PC-3 (cell line): ENCODE data around the gene PIAS4. TPM values are rescaled to one million over a fixed set of nuclear protein-coding genes. Genes with fewer than 3 reads are reported as not detected.
"Not testable (repeated sequence)": the region's sequence is repeated elsewhere in the genome, so short reads cannot be mapped to it uniquely, and the experiment has no call there.

ENCODE experiments used
- ATAC-seq: fragments of 200-7000 bp; cut with Tn5 transposase; 2 replicates; pipeline ENCODE4 v1.9.1; 2020; ENCODE audit warnings: mild to moderate bottlenecking, moderate library complexity
- BruUV-seq: library from RNA; stranded (reverse); fragments of 400-500 nt; replicated peaks from 2 replicates; lab custom pipeline; 2021; lab: Mats Ljungman, UMichigan
- CTCF ChIA-PET: fragments of 300-600 bp; sonication (Branson Sonifier 250); formaldehyde crosslinking; loops from one replicate; lab custom pipeline; 2022; ENCODE audit warnings: antibody characterized with exemption; lab: Charles Lee
- POLR2A ChIA-PET: fragments of 300-600 bp; sonication (Branson Sonifier 250); formaldehyde crosslinking; loops from one replicate; lab custom pipeline; 2022; ENCODE audit warnings: antibody characterized with exemption; ENCODE audit not compliant: unreplicated experiment; lab: Charles Lee
- DNase-seq: peaks from one replicate; pipeline ENCODE4 v3.0.0-alpha.2; 2015
- H2AFZ ChIP-seq: fragments of 300-600 bp; sonication (generic); 2 replicates; pipeline ENCODE4 v1.6.0; 2016; ENCODE audit warnings: antibody characterized with exemption, low read length
- H3F3A ChIP-seq: fragments of 300-600 bp; sonication (generic); one replicate; pipeline ENCODE4 v1.6.0; 2017; ENCODE audit warnings: antibody characterized with exemption, low read length, control low read depth, mild to moderate bottlenecking; ENCODE audit not compliant: unreplicated experiment
- H3K27ac ChIP-seq: fragments of 300-600 bp; sonication (generic); 2 replicates; pipeline ENCODE4 v1.5.1; 2016; ENCODE audit warnings: mild to moderate bottlenecking, low read length
- H3K27me3 ChIP-seq: fragments of 300-600 bp; sonication (generic); 2 replicates; pipeline ENCODE4 v1.6.1; 2016; ENCODE audit warnings: low read length, mixed read lengths
- H3K36me3 ChIP-seq: fragments of 300-600 bp; sonication (generic); 2 replicates; pipeline ENCODE4 v1.6.1; 2016; ENCODE audit warnings: low read depth, mixed run types, low read length, mixed read lengths
- H3K4me1 ChIP-seq: fragments of 300-600 bp; sonication (generic); 2 replicates; pipeline ENCODE4 v1.5.1; 2016; ENCODE audit warnings: low read length; ENCODE audit not compliant: insufficient read depth
- H3K4me2 ChIP-seq: fragments of 300-600 bp; sonication (generic); 2 replicates; pipeline ENCODE4 v1.6.0; 2016; ENCODE audit warnings: low read length
- H3K4me3 ChIP-seq: fragments of 300-600 bp; sonication (generic); 2 replicates; pipeline ENCODE4 v1.5.1; 2016; ENCODE audit warnings: mild to moderate bottlenecking, low read length, mixed read lengths
- H3K79me2 ChIP-seq: fragments of 300-600 bp; sonication (generic); 2 replicates; pipeline ENCODE4 v1.6.1; 2017; ENCODE audit warnings: low read length, mixed read lengths
- H3K9ac ChIP-seq: fragments of 300-600 bp; sonication (generic); 2 replicates; pipeline ENCODE4 v1.6.0; 2016; ENCODE audit warnings: mild to moderate bottlenecking, low read length
- H3K9me2 ChIP-seq: fragments of 300-600 bp; sonication (generic); replicated peaks from 2 replicates; pipeline ENCODE4 v1.6.1; 2016; ENCODE audit warnings: mixed run types, low read length, mixed read lengths
- H3K9me3 ChIP-seq: fragments of 300-600 bp; sonication (generic); 2 replicates; pipeline ENCODE4 v1.6.1; 2016; ENCODE audit warnings: low read length, mixed read lengths
- H4K20me1 ChIP-seq: fragments of 300-600 bp; sonication (generic); 2 replicates; pipeline ENCODE4 v1.6.1; 2016; ENCODE audit warnings: low read length, mixed read lengths
- EZH2 ChIP-seq: fragments of 300-600 bp; sonication (generic); IDR thresholded peaks from one replicate; pipeline ENCODE4 v1.6.1; 2017; ENCODE audit warnings: antibody characterized with exemption, mild to moderate bottlenecking, low read length; ENCODE audit not compliant: unreplicated experiment
- EZH2phosphoT487 ChIP-seq: fragments of 300-600 bp; sonication (generic); IDR thresholded peaks from 2 replicates; pipeline ENCODE4 v1.6.1; 2018; ENCODE audit warnings: mild to moderate bottlenecking, antibody characterized with exemption, low read length, borderline replicate concordance
- intact Hi-C: fragments of 100-400 bp; cut with micrococcal nuclease; formaldehyde crosslinking; loops from 2 replicates; pipeline ENCODE4 v1.9.0; 2023
- total RNA-seq: library from RNA; depleted of rRNA; stranded (reverse); fragments of >200 nt; gene quantifications from 2 replicates; pipeline ENCODE4 v1.2.3, GENCODE V29; 2014
- TF ChIP-seq, protein P1 (sequence below): fragments of 300-600 bp; sonication (generic); conservative IDR thresholded peaks from 2 replicates; pipeline ENCODE4 v1.5.1; 2017; ENCODE audit warnings: antibody characterized with exemption, low read depth, mild to moderate bottlenecking, low read length

Gene PIAS4
- total RNA-seq, 1 experiment from 2014 or later: 21.0 TPM

DNA sequence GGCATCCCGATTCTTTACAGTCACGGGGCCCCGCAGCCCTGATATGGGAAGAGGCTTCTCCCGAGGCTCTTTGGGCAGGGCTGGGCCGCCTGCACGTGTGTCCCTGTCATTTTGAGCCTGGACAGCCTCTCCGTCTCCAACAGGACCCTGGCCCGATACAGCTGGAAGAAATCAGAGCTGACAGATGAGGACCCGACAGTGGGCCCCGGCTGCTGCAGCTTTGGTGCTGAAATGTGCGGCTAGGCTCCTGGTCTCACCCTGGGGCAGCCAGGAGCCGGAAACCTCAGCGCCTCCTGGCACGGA lies 3.2 kb downstream of the PIAS4 start:
- Histone ChIP-seq H3K27ac (no peak overlapping the region), H3K9me3 (no peaks in the 10 kb centered on the region), H3K79me2 (peaks cover 36% of the 10 kb centered on the region), H3K27me3 (no peaks in the 10 kb centered on the region), H3K4me1 (peaks cover 5% of the 10 kb centered on the region; the same call in 1 of the 2 replicates), H3K9me2 (no peaks in the 10 kb centered on the region), H4K20me1 (0 out of 2 replicates have a peak, but pooled peaks cover 4% of the 10 kb centered on the region), H3K36me3 (no peaks in the 10 kb centered on the region), H3K9ac (no peak overlapping the region), H3K4me2 (no peak overlapping the region), H3F3A (no peaks in the 10 kb centered on the region), H2AFZ (no peak overlapping the region), H3K4me3 (no peak overlapping the region)
- DNase-seq (no peak), ATAC-seq (no peak)
- no peak for TF ChIP-seq EZH2phosphoT487
- no peak for TF ChIP-seq EZH2
- TF ChIP-seq, protein P1, sequence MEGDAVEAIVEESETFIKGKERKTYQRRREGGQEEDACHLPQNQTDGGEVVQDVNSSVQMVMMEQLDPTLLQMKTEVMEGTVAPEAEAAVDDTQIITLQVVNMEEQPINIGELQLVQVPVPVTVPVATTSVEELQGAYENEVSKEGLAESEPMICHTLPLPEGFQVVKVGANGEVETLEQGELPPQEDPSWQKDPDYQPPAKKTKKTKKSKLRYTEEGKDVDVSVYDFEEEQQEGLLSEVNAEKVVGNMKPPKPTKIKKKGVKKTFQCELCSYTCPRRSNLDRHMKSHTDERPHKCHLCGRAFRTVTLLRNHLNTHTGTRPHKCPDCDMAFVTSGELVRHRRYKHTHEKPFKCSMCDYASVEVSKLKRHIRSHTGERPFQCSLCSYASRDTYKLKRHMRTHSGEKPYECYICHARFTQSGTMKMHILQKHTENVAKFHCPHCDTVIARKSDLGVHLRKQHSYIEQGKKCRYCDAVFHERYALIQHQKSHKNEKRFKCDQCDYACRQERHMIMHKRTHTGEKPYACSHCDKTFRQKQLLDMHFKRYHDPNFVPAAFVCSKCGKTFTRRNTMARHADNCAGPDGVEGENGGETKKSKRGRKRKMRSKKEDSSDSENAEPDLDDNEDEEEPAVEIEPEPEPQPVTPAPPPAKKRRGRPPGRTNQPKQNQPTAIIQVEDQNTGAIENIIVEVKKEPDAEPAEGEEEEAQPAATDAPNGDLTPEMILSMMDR: no peak
- BruUV-seq: no TSS peak
- intact Hi-C loops: no loop called here
- ChIA-PET CTCF (no interaction called here), POLR2A (no interaction called here)

DNA sequence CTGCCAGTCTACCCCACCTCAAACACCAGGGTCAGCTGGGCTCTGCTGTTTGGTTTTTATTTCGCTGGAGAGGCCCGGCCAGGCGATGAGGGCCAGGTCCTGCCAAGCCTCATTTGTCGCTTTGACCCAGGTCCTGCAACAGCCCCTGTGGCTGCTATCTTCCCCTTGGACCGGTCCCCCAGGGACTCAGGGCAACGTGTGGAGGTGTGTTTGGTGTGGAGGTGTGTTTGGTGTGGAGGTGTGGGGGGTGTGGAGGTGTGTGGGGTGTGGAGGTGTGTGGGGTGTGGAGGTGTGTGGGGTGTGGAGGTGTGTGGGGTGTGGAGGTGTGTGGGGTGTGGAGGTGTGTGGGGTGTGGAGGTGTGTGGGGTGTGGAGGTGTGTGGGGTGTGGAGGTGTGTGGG lies 3.9 kb downstream of the PIAS4 start:
- H3K4me3 ChIP-seq, DNase-seq, H3K27me3 ChIP-seq, H3K9me3 ChIP-seq, H3K36me3 ChIP-seq, BruUV-seq, H3K4me1 ChIP-seq, H3K9me2 ChIP-seq, H3F3A ChIP-seq, H3K9ac ChIP-seq, H3K4me2 ChIP-seq, POLR2A ChIA-PET, H3K27ac ChIP-seq, H4K20me1 ChIP-seq, ATAC-seq, intact Hi-C loops, CTCF ChIA-PET, H2AFZ ChIP-seq: not testable (repeated sequence)
- peaks cover 41% of the 10 kb centered on the region for H3K79me2 ChIP-seq

DNA sequence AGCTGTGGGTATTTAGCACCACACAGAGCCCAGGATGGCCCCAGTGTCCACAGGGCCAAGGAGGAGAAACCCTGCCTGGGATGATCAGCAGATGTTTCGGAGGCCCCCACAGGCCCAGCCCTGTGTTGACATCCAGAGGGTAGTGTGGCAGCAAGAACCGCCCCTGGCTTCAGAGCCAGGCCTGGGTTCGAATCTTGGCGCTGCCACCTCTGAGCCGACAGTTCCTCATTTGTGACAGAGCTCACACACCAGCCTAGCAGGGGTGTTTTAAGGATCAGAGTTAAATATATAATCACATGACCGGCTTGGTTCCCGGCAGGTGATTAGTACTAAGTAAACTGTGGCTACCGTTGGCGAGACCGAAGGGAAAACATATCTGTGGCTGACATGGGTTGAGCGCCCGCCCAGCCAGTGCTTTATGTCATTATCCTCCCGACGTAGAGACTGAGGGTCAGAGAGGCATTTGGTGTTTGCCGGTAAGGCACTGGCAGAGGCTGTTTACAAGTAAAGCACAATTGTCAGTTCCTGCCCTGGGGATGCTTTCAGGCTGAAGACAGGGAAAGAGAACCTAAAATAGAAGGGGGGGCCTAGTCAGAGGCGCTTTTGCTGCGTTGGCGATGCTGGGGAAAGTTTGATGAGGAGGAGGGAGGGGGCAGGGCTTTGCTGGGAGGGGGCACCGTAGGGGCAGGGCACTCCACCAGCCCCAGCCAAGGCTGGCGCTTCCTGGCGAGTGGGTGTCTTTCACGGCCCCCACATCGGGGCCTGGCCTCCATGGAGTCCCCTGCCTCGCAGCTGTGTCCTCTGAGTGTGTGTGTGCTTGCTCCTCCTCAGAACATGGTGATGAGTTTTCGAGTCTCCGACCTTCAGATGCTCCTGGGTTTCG lies 4.8 kb downstream of the PIAS4 start:
- TF ChIP-seq, protein P1: no peak
- TF ChIP-seq EZH2phosphoT487: no peak
- TF ChIP-seq EZH2: no peak
- Histone ChIP-seq H4K20me1 (0 out of 2 replicates have a peak, but pooled peaks cover 4% of the 10 kb centered on the region), H3K4me3 (no peak overlapping the region), H3K27me3 (no peaks in the 10 kb centered on the region), H3F3A (no peaks in the 10 kb centered on the region), H3K9me2 (no peaks in the 10 kb centered on the region), H3K27ac (no peak overlapping the region), H3K79me2 (peaks cover 47% of the 10 kb centered on the region), H3K36me3 (no peaks in the 10 kb centered on the region), H3K9ac (no peak overlapping the region), H3K9me3 (no peaks in the 10 kb centered on the region), H3K4me1 (peaks cover 5% of the 10 kb centered on the region; the same call in 1 of the 2 replicates), H2AFZ (no peak overlapping the region), H3K4me2 (no peak overlapping the region)
- ChIA-PET CTCF (no interaction called here), POLR2A (no interaction called here)
- DNase-seq (no peak), ATAC-seq (no peak)
- intact Hi-C loops: no loop called here
- no TSS peak for BruUV-seq
